HepG2 (cell line): ENCODE results near the gene G6PC3. TPM values are rescaled to one million over a fixed set of nuclear protein-coding genes. Genes with fewer than 3 reads are reported as not detected.

Experiments
- ATAC-seq: fragments of 200-7000 bp; cut with Tn5 transposase; 3 replicates; pipeline ENCODE4 v1.9.1; 2020; ENCODE audit warnings: mild to moderate bottlenecking, moderate library complexity
- BruUV-seq: library from RNA; stranded (reverse); fragments of 400-500 nt; replicated peaks from 2 replicates; lab custom pipeline; 2021; lab: Mats Ljungman, UMichigan
- CTCF ChIA-PET: fragments of 300-600 bp; formaldehyde crosslinking; extraction: SDS; loops from one replicate; lab custom pipeline; 2021; ENCODE audit warnings: low total read pairs, inconsistent platforms, low intra/inter-chr PET ratio; lab: Yijun Ruan, JAX
- POLR2A ChIA-PET: fragments of 350-600 bp; sonication (Branson Sonifier 250); formaldehyde crosslinking; loops from one replicate; lab custom pipeline; 2020; ENCODE audit warnings: antibody characterized with exemption, inconsistent platforms; lab: Yijun Ruan, JAX
- DNase-seq: peaks from one replicate; pipeline ENCODE4 v3.0.0-alpha.2; 2015; ENCODE audit warnings: low spot score
- FAIRE-seq: peaks from 3 replicates; lab custom pipeline; 2011; peaks lifted over from hg19 to GRCh38; lab: Jason Lieb, UNC
- H2AFZ ChIP-seq: one replicate; pipeline ENCODE4 v1.6.1; 2011; ENCODE audit warnings: low read length, inconsistent platforms
- H3K27ac ChIP-seq: fragments of 300-600 bp; 3 replicates; pipeline ENCODE4 v1.8.0; 2011; ENCODE audit warnings: mixed run types, mild to moderate bottlenecking, mixed read lengths, low read length, inconsistent platforms; ENCODE audit not compliant: insufficient read depth; ENCODE audit errors: extremely low read length
- H3K27me3 ChIP-seq, 2 experiments: fragments of 200-600 bp in 1 of 2; 2 replicates in 1 of 2; 3 replicates in 1 of 2; pipeline versions ENCODE4 v1.6.0 to v1.8.0; 2011; ENCODE audit warnings: low read length in 2 of 2, mild to moderate bottlenecking in 2 of 2, moderate library complexity in 2 of 2, inconsistent platforms in 1 of 2; ENCODE audit not compliant: insufficient read depth in 2 of 2, control insufficient read depth in 1 of 2
- H3K36me3 ChIP-seq, 2 experiments: fragments of 200-600 bp in 1 of 2; replicated peaks in 1 of 2; 2 replicates in 1 of 2; 3 replicates in 1 of 2; pipeline versions ENCODE4 v1.5.1 to v1.8.0; 2011; ENCODE audit warnings: low read length in 2 of 2, inconsistent platforms in 1 of 2; ENCODE audit not compliant: insufficient read depth in 2 of 2, control insufficient read depth in 1 of 2
- H3K4me1 ChIP-seq: 2 replicates; pipeline ENCODE4 v1.5.1; 2012; ENCODE audit warnings: low read length, inconsistent platforms; ENCODE audit not compliant: insufficient read depth
- H3K4me2 ChIP-seq: 2 replicates; pipeline ENCODE4 v1.6.0; 2011; ENCODE audit warnings: low read depth, low read length, inconsistent platforms
- H3K4me3 ChIP-seq, 3 experiments: fragments of 200-600 bp in 1 of 3; sonication (generic), shearing (Covaris generic) in 1 of 3; replicated peaks in 1 of 3; 2 replicates each; pipeline ENCODE4 v1.5.1; 2011 to 2016; ENCODE audit warnings: low read length in 3 of 3, inconsistent platforms in 2 of 3, low read depth in 2 of 3, mild to moderate bottlenecking in 2 of 3, control low read depth in 1 of 3, mixed read lengths in 1 of 3; ENCODE audit not compliant: insufficient read depth in 1 of 3
- H3K79me2 ChIP-seq: one replicate; pipeline ENCODE4 v1.6.1; 2011; ENCODE audit warnings: low read length, inconsistent platforms; ENCODE audit not compliant: insufficient read depth
- H3K9ac ChIP-seq: 2 replicates; pipeline ENCODE4 v1.6.0; 2011; ENCODE audit warnings: mild to moderate bottlenecking, low read depth, low read length, inconsistent platforms; ENCODE audit not compliant: insufficient read depth
- H3K9me3 ChIP-seq: 2 replicates; pipeline ENCODE4 v1.5.1; 2012; ENCODE audit warnings: mild to moderate bottlenecking, low read length
- H4K20me1 ChIP-seq: 2 replicates; pipeline ENCODE4 v1.6.0; 2011; ENCODE audit warnings: inconsistent platforms, mild to moderate bottlenecking, low read length, moderate library complexity; ENCODE audit not compliant: insufficient read depth
- GLI4 ChIP-seq: sonication (generic); formaldehyde crosslinking; IDR thresholded peaks from 2 replicates; pipeline ENCODE4 v1.5.1; 2020; ENCODE audit warnings: missing genetic modification reagents, mild to moderate bottlenecking, moderate library complexity, borderline replicate concordance
- PATZ1 ChIP-seq: sonication (generic); formaldehyde crosslinking; IDR thresholded peaks from 2 replicates; pipeline ENCODE4 v1.4.0; 2020; ENCODE audit warnings: missing genetic modification reagents
- RAD21 ChIP-seq: fragments of 450-650 bp; formaldehyde crosslinking; IDR thresholded peaks from 2 replicates; pipeline ENCODE4 v1.5.0; 2020; ENCODE audit warnings: mild to moderate bottlenecking
- SRSF9 ChIP-seq: fragments of 200-400 bp; formaldehyde crosslinking; IDR thresholded peaks from 2 replicates; pipeline ENCODE4 v1.6.1; 2018; ENCODE audit warnings: borderline replicate concordance, mild to moderate bottlenecking, low read depth, low read length; ENCODE audit not compliant: insufficient read depth, poor library complexity, severe bottlenecking
- TBX2 ChIP-seq: sonication (generic); formaldehyde crosslinking; IDR thresholded peaks from 2 replicates; pipeline ENCODE4 v1.5.0; 2020; ENCODE audit warnings: missing genetic modification reagents, mild to moderate bottlenecking, borderline replicate concordance
- XRCC5 ChIP-seq: fragments of 200-400 bp; formaldehyde crosslinking; optimal IDR thresholded peaks from 2 replicates; pipeline ENCODE3; 2017; ENCODE audit warnings: mild to moderate bottlenecking, low read length
- ZNF274 ChIP-seq: sonication (generic); formaldehyde crosslinking; IDR thresholded peaks from 2 replicates; pipeline ENCODE4 v1.5.1; 2020; ENCODE audit warnings: mild to moderate bottlenecking, missing genetic modification reagents
- ZNF598 ChIP-seq: sonication (generic); formaldehyde crosslinking; IDR thresholded peaks from 2 replicates; pipeline ENCODE4 v1.5.1; 2020; ENCODE audit warnings: mild to moderate bottlenecking, missing genetic modification reagents, borderline replicate concordance
- ZNF883 ChIP-seq: sonication (generic); formaldehyde crosslinking; IDR thresholded peaks from 2 replicates; pipeline ENCODE4 v1.5.1; 2020; ENCODE audit warnings: mild to moderate bottlenecking, missing genetic modification reagents; ENCODE audit errors: not compliant biosample characterization
- ZSCAN31 ChIP-seq: sonication (generic); formaldehyde crosslinking; IDR thresholded peaks from 2 replicates; pipeline ENCODE4 v1.5.0; 2020; ENCODE audit warnings: low read depth, mild to moderate bottlenecking, missing genetic modification reagents
- WGBS: methylation state at CpG from one replicate; pipeline ENCODE4 v1.1.6; 2017; ENCODE audit warnings: low lambda C conversion rate; 5-methylcytosine and 5-hydroxymethylcytosine counted together
- in situ Hi-C: cut with HindIII; loops from 2 replicates; pipeline ENCODE4 v1.10.0; 2017; ENCODE audit warnings: low pct_unique_long_range_greater_than_20kb; ENCODE audit not compliant: extremely low pct_ligation_motif_present
- intact Hi-C: fragments of 100-400 bp; cut with micrococcal nuclease; formaldehyde crosslinking; loops from one replicate; pipeline ENCODE4 v1.10.0; 2022; ENCODE audit not compliant: unreplicated experiment
- polyA plus RNA-seq, 8 experiments: library from polyadenylated mRNA; depleted of rRNA in 3 of 8; stranded (reverse) in 7 of 8; unstranded in 1 of 8; fragments of >200 nt; fragmentation: Illumina TruSeq in 4 of 8; extraction: Trizol in 4 of 8; gene quantifications; 2 replicates each; pipeline versions ENCODE4 v1.2.1 to v1.2.3, GENCODE V29; 2011 to 2016; ENCODE audit warnings: low read depth in 4 of 8, missing spikeins in 1 of 8, mixed read lengths in 1 of 8; ENCODE audit not compliant: insufficient read depth in 1 of 8
- total RNA-seq, 5 experiments: library from RNA; depleted of rRNA; stranded (reverse); fragments of >200 nt; fragmentation: Illumina TruSeq; extraction: Trizol; gene quantifications; 2 replicates each; pipeline ENCODE4 v1.2.3, GENCODE V29; 2016; ENCODE audit warnings: low read depth in 1 of 5
- TF ChIP-seq, protein P1 (sequence below), 2 experiments: sonication (generic) in 1 of 2; formaldehyde crosslinking in 1 of 2; IDR thresholded peaks; 2 replicates each; pipeline versions ENCODE4 v1.4.0 to v1.6.1; 2018 to 2020; ENCODE audit warnings: missing genetic modification reagents in 2 of 2, borderline replicate concordance in 1 of 2, low read depth in 1 of 2, mild to moderate bottlenecking in 1 of 2, missing biosample characterization in 1 of 2

Gene G6PC3
- total and polyA plus RNA-seq, 2 of the 13 experiments (the other 11 are each of a cell fraction or from before 2014, with no cell fraction given) = 38.5 to 75.8 TPM

DNA sequence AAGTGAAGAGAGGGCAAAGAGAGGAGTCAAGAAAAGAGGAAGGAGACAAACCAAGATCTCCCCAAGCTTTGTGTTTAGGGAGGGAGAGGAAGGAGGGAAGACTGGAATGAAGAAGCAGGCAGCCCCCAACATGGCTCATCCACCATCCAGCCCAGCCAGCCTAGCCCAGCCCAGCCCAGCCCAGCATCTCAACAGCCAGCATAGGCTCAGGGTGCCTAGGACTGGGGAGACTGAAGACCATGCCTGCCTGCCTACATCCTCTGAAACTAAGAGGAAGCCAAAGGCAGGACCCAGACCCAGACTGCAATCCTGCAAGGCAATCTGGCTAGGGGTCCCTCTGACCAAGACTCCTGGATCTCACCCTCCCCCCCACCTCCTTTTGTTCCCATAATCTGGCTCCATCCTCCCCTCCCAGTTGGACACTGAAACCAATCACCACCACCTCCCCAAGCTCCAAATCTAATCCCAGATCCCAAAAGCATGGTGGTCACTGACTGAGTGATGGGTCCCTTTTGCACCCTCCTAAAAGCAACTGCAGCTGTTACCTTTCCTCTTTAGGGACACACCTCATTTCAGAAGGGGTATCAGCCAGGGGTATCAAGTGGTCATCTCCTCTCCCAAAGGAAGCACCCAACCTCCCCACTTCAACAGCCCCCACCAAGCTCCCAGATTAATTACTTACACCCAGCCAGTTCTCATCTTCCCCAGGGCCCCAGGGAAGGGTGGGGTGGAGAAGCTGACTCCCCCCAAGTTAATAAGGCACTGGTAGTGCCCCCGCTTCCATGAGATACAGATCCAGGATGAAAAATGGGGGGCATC, 51.7 kb downstream of the G6PC3 start (continued):
- TF ChIP-seq, protein P1, sequence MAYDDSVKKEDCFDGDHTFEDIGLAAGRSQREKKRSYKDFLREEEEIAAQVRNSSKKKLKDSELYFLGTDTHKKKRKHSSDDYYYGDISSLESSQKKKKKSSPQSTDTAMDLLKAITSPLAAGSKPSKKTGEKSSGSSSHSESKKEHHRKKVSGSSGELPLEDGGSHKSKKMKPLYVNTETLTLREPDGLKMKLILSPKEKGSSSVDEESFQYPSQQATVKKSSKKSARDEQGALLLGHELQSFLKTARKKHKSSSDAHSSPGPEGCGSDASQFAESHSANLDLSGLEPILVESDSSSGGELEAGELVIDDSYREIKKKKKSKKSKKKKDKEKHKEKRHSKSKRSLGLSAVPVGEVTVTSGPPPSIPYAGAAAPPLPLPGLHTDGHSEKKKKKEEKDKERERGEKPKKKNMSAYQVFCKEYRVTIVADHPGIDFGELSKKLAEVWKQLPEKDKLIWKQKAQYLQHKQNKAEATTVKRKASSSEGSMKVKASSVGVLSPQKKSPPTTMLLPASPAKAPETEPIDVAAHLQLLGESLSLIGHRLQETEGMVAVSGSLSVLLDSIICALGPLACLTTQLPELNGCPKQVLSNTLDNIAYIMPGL (CRISPR knock-in tag; IDR thresholded peaks at IDR 0.05; ENCODE audit: borderline replicate concordance in 1 of 2, low read depth in 1 of 2) = 0 out of 4 replicates have a peak, but pooled peaks of 1 of the 2 experiments have one; percentile 17

GRCh38 chr17:44122816-44123355, 52.4 kb downstream of the G6PC3 start:
- Histone ChIP-seq H3K36me3 (no peaks in the 10 kb centered on the region), H3K9ac (peak overlapping the region; percentile 87), H3K27me3 (peaks cover 2 to 11% of the 10 kb centered on the region in 2 experiments; a peak in 2 of 5 replicates), H3K4me1 (peaks cover 46% of the 10 kb centered on the region), H3K27ac (no peak overlapping the region), H3K4me2 (peak overlapping the region; percentile 88), H4K20me1 (peaks cover 32% of the 10 kb centered on the region; the same call in 1 of the 2 replicates), H3K9me3 (no peaks in the 10 kb centered on the region), H3K79me2 (peaks cover 3% of the 10 kb centered on the region), H2AFZ (no peak overlapping the region), H3K4me3 (peak overlapping the region; percentile 77 to 97 (median 80))
- no peak for DNase-seq
- CTCF ChIA-PET = interaction anchor here (1.1 to 2.5 kb wide), 5 partner anchors 8 to 39 kb away, joined by 3 to 21 read pairs (median 4); partner anchors contain the start of gene HROB
- in situ Hi-C loops = loop anchor here (5.0 kb wide), 1 partner anchor 41 kb away; no protein-coding TSS in a partner anchor
- whole genome bisulfite sequencing = 14% methylated on average over 17 of the region's 32 CpGs
- ATAC-seq = no peak
- intact Hi-C loops = loop anchor here (1.0 to 5.0 kb wide), 2 partner anchors 18 to 44 kb away; partner anchors contain the start of gene HROB
- BruUV-seq = no TSS peak
- POLR2A ChIA-PET = interaction anchor here (0.5 to 4.1 kb wide), 23 partner anchors 7 to 223 kb away, joined by 3 to 83 read pairs (median 8); partner anchors contain the start of genes ATXN7L3, G6PC3, TMEM101 and TMUB2
- FAIRE-seq = no peak
- TF ChIP-seq SRSF9 (no peak), ZNF598 (peak; percentile 65; the same call in 1 of the 2 replicates), ZSCAN31 (CRISPR knock-in tag) (0 out of 2 replicates have a peak, but pooled peaks have one; percentile 17), PATZ1 (CRISPR knock-in tag) (peak; percentile 28; the same call in 1 of the 2 replicates), RAD21 (CRISPR knock-in tag) (0 out of 2 replicates have a peak, but pooled peaks have one; percentile 32), ZNF274 (CRISPR knock-in tag) (peak; percentile 33; the same call in 1 of the 2 replicates), XRCC5 (peak; percentile 26), GLI4 (CRISPR knock-in tag) (peak; percentile 34; the same call in 1 of the 2 replicates), ZNF883 (CRISPR knock-in tag) (peak; percentile 46), TBX2 (CRISPR knock-in tag) (peak; percentile 18; the same call in 1 of the 2 replicates)
